ENCODE measurements around the gene TWNK. TPM values are rescaled to one million over a fixed set of nuclear protein-coding genes. Genes with fewer than 3 reads are reported as not detected.

TWNK gene
- total RNA-seq, 1 donor: 3.9 TPM

DNA sequence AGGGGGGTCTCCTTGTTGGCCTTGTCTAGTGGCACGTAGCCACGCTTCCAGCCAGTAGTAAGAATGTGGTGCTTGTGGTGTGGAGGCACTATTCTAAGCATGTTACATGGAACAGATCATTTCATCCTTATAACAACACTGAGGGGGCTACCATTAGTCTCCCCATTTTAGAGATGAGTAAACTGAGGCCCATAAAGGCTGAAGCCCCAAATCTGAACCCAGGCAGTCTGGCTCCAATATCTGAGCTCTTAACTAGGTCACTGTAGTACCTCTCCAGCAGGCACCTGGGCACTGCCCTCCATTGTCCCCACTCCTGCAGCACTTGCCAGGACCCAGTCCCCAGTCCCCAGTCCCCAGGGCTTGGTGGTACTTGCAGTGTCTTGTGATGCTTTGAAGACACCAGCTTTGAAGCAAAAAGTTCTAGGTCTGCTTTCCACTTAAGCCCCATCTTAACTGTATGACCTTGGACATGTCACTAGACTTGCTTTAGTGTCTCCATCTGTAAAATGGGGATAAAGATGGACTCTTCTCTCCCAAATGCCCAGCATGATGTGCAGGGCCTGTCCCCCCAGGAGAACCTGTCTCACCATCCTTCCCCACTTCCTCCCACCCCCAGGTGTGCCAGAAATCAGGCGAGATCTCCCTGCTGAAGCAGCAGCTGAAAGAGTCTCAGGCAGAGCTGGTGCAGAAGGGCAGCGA lies 18.7 kb downstream of the TWNK start:
- DNase-seq (ENCODE audit: low read depth): no peak
- TF ChIP-seq, protein P1, sequence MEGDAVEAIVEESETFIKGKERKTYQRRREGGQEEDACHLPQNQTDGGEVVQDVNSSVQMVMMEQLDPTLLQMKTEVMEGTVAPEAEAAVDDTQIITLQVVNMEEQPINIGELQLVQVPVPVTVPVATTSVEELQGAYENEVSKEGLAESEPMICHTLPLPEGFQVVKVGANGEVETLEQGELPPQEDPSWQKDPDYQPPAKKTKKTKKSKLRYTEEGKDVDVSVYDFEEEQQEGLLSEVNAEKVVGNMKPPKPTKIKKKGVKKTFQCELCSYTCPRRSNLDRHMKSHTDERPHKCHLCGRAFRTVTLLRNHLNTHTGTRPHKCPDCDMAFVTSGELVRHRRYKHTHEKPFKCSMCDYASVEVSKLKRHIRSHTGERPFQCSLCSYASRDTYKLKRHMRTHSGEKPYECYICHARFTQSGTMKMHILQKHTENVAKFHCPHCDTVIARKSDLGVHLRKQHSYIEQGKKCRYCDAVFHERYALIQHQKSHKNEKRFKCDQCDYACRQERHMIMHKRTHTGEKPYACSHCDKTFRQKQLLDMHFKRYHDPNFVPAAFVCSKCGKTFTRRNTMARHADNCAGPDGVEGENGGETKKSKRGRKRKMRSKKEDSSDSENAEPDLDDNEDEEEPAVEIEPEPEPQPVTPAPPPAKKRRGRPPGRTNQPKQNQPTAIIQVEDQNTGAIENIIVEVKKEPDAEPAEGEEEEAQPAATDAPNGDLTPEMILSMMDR (IDR thresholded peaks at IDR 0.05; ENCODE audit: insufficient read depth, low read depth, low read length): no peak
- H3K4me3 ChIP-seq (ENCODE audit: low read depth, low read length): no peak overlapping the region

DNA sequence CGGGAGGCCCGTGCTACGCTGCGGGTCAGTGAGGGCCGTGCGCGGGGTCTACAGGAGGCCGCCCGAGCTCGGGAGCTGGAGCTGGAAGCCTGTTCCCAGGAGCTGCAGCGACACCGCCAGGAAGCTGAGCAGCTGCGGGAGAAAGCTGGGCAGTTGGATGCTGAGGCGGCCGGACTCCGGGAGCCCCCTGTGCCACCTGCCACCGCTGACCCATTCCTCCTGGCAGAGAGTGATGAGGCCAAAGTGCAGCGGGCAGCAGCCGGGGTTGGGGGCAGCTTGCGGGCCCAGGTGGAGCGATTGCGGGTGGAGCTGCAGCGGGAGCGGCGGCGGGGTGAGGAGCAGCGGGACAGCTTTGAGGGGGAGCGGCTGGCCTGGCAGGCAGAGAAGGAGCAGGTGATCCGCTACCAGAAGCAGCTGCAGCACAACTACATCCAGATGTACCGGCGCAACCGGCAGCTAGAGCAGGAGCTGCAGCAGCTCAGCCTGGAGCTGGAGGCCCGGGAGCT lies 19.3 kb downstream of the TWNK start:
- DNase-seq (ENCODE audit: low read depth): no peak

DNA sequence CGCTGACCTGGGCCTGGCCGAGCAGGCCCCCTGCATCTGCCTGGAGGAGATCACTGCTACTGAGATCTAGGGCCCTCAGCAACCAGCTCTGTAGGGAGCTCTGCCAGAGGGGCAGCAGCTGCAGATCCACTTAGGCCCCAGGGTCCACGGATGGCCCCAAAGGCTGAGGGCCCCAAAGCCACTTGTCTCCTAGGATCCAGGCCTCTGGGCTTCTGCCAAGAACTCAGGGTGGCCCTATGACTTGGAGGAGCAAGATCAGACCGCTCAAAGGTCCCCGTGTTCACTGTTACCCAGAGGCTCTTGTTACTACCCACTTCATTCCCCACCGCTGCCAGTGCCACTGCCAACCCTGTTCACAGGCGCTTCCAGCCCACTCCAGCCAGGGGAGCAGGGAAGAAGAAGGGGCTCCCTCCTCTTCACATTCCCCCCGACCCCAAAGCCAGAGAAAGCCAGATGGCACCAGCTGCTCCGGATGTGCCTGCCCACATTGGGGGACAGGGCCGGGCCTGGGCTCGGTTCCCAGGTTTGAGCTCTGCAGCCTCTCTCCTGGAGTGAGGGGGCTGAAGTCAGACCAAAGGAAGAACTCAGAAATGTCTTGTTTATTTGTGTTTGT lies 19.9 kb downstream of the TWNK start:
- TF ChIP-seq, protein P1 (IDR thresholded peaks at IDR 0.05; ENCODE audit: insufficient read depth, low read depth, low read length): no peak
- DNase-seq (ENCODE audit: low read depth): peak; percentile 28
- no peak overlapping the region for H3K4me3 ChIP-seq (ENCODE audit: low read depth, low read length)

More for the DNA sequence above, 19.3 kb downstream of the TWNK start:
- TF ChIP-seq, protein P1 (IDR thresholded peaks at IDR 0.05; ENCODE audit: insufficient read depth, low read depth, low read length): no peak
- no peak overlapping the region for H3K4me3 ChIP-seq (ENCODE audit: low read depth, low read length)

DNA sequence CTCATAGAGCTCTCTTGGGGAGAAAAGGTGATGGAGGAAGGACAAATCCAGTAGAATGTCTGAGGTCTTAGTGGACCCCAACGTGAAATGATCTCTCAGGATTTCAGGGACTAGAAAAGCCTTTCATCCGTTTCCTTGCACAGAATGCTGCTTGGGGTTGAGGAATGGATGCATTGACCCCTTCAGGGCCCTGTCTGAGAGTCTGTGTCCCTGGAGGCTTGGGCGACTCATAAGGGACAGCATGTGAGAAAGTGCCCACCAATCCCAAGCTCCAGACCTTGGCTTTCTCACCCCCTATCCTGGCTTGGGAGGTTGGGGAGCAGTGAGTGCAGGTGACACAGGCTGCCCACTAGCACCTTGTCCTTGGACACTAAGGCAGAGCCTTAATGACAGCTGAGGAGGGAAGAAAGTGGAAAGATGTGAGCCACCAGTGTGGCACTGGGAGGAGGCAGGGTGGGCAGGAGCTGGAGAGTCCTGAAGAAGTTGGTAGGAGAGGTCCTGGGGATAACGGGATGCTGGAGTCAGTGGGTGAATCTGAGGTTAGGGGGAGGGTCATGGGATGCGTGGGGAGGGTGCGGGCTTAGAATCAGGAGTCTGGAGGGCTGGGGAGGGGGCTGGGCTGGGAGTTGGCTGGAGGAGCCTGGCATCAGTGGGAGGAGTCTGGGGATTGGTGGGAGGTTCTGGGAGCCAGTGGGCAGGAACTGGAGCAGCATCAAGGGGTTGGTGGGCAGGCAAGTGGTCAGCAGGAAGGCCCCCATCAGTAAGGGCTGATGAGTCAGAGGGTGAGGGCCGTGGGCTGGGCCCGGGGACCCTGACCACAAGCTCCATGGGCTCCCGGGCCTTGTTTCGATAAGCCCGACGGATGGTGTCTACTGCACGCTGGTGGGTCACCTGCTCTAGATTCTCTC lies 20.8 kb downstream of the TWNK start:
- no peak overlapping the region for H3K4me3 ChIP-seq (ENCODE audit: low read depth, low read length)
- TF ChIP-seq, protein P1 (IDR thresholded peaks at IDR 0.05; ENCODE audit: insufficient read depth, low read depth, low read length): no peak
- DNase-seq (ENCODE audit: low read depth): no peak

DNA sequence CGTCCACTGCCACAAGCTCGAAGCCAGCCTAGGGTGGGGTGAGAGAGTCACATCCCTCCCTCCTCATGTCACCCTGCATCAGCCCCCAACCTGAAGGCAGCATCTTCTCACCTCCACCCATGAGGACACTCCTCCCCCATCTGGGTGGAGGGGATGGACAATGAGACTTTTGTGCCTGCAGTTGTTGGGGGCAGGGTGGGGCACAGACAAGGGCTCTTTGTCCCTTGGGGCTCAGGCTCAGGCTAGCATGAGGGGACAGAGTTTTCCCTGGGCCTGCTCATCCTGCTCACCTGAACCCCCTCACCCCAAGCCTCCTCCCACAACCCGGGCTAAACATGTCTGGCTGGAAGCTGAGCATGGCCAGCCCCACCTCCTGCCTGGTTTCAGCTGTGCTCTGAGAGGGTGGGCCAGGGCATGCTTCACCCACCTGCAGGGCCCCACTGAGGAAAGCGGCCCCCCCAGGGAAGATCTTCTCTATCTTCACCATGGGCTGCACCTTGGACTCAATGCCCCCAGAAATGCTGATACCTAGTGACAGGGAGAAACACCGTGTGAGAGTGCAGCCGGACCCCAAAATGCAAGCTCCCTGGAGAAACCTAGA lies 21.6 kb downstream of the TWNK start:
- TF ChIP-seq, protein P1 (IDR thresholded peaks at IDR 0.05; ENCODE audit: insufficient read depth, low read depth, low read length): no peak
- DNase-seq (ENCODE audit: low read depth): no peak
- H3K4me3 ChIP-seq (ENCODE audit: low read depth, low read length): no peak overlapping the region

DNA sequence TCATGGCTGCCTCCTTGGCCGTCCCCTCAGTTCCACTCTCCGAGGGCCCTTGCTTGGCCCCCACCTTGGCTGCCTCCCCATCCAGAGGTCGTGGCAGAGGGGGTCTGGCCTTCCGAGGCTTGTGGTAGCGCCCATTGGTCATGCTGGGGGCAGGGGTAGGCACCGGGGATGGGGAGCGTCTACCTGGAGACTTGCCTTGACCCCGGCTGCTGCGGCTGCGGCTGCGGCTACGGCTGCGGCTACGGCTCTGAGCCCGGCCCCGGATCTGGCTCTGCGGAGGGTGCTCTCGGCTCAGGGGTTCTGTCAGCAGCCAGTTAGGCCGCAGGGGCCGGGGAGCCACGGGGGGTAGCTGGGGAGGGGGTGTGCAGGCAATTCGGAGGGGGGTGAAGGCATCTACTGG lies 23.0 kb downstream of the TWNK start:
- TF ChIP-seq, protein P1 (IDR thresholded peaks at IDR 0.05; ENCODE audit: insufficient read depth, low read depth, low read length): no peak
- no peak for DNase-seq (ENCODE audit: low read depth)
- H3K4me3 ChIP-seq (ENCODE audit: low read depth, low read length): no peak overlapping the region
